ENCODE results near the gene ZNF611.
"Not testable (repeated sequence)": the region's sequence is repeated elsewhere in the genome, so short reads cannot be mapped to it uniquely, and the experiment has no call there.

ZNF611 gene

DNA sequence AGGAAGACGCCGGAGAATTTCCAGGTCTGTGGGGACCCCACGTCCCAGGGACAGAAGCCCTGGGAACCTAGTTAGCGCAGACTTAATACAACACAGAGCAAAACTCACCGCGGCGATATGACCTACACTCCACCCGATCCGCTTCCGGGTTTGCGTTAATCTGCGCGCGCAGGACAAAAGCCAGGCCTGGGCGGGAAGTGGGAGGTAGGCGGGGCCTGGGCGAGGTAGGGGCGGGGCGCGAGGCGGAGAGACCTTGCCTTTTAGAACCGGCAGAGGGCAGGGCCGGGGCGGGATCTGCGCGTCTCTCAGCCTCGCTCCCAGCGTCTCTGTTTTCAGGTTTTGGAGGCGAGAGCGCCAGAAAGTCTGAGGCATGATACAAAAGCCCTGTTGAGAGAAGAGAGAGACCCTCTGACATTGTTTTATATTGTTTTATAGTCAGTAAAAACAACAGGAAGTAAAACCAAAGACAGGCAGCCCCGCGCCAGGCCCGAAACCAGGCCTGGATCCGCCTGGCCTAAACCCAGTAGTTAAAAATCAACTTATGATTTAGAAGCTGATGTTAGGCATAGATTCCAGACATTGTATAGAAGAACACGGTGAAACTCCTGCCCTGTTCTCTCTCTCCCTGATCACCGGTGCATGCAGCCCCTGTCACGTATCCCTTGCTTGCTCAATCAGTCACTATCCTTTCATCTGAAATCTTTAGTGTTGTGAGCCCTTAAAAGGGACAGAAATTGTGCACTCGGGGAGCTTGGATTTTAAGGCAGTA lies at the start of gene ZNF611:
Gene ZNF611, minus strand, starts transcription at position 152 of the 769 bp plus-strand sequence. CDS start 19,150 bp downstream, outside the sequence.
- DNase-seq, result peak; percentile 94

DNA sequence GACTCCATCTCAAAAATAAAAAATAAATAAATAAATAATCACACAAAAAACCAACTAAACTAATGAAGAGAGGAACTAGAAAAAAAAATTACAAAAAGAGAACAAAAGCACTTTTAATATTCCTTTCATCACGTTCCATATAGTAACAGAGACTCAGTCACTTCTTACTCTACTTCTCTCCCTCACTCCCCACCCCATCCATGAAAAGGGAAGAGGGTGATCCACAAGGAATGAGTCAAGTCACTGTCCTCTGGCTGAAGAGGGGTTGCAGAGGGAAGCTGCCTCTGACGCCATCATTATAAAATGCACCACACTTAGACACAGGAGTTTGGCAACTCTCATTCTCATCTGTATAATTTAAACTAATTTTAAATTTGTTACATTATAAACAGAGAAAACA lies 48.0 kb upstream of the ZNF611 start:
- not testable (repeated sequence) for DNase-seq

DNA sequence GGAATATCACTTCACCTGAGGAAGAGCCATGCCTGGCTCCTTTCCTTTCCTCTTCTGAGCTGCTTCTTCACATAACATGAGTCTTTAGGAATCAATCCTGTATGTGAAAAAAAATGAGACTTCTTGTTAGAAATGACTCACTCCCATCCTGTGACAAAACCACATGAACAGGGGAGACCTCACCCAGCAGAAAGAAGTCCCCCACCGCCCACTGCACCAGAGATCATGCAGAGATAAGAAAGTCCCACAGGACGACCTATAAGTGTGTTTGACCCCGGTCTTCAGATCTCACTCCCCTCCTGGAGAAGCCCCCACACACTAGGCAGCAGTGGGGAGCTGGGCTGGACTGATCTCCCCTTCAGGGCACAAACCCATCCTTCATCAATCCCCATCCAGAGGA lies 44.0 kb upstream of the ZNF611 start:
- no peak for DNase-seq

DNA sequence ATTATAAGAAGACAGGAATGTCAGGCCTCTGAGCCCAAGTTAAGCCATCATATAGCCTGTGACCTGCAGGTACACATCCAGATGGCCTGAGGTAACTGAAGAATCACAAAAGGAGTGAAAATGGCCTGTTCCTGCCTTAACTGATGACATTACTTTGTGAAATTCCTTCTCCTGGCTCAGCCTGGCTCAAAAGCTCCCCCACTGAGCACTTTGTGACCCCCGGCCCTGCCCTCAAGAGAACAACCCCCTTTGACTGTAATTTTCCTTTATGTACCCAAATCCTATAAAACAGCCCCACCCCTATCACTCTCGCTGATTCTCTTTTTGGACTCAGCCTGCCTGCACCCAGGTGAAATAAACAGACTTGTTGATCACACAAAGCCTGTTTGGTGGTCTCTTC lies 21.6 kb upstream of the ZNF611 start:
- not testable (repeated sequence) for DNase-seq

DNA sequence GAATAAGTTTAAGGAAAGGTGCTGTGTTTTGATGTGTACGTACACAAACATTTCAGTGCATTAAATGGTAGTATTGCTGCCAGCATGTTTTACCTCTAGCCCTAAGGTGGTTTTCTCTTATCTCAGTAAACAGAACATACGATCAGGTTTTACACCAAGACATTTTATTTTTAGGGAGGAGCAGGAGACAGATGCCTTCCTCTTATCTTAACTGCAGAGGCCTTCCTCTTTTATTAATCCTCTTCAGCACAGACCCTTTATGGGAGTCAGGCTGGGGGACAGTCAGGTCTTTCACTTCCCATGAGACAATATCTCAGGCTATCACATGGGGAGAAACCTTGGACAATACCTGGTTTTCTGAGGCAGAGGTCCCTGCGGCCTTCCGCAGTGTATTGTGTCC lies 14.9 kb upstream of the ZNF611 start:
- DNase-seq, result no peak

DNA sequence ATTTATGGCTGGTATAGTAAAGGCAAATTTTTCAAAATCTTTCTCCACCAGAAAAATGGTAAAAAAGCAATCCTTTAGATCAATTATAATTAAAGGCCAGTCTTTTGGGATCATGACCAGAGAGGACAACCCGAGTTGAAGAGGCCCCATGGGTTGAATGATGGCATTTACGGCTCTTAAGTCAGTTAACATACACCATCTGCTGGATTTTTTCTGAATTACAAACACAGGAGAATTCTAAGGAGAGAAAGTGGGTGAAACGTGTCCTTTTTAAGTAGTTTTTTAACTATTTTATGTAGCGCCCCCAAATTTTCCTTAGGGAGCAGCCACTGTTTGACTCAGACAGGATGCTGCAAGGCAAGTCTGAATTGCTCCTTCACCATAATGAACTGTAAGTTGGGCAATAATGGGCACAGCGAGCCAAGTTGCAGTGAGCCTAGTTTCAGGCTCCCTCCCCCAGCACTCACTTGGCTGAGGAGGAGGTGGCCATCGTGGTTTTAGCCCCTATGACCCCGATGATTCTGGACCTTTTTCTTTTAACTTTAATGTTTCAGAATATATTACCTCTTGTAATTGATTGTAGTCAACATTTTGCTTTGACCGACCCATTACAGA lies 13.6 kb upstream of the ZNF611 start:
- DNase-seq, result peak; percentile 28

DNA sequence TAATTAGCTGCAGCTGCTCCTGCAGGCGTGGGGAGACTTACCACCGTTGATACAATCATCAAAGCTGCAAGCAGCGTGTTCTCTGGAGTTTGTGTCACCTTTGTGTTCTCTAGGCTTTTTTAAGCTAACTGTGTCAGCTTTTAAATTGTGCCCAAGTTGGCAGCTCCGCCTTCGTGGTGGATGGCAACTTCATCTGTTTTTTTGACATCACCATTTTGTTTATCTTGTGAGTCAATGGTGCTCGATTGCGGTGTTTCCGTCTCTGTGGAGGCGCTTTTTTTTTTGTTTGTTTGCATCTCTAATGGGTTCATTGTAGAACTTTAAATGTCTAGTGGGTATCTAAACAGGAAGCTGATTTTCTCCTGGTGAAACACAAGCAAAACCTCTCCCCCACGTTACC lies 11.1 kb upstream of the ZNF611 start:
- DNase-seq, result not testable (repeated sequence)

DNA sequence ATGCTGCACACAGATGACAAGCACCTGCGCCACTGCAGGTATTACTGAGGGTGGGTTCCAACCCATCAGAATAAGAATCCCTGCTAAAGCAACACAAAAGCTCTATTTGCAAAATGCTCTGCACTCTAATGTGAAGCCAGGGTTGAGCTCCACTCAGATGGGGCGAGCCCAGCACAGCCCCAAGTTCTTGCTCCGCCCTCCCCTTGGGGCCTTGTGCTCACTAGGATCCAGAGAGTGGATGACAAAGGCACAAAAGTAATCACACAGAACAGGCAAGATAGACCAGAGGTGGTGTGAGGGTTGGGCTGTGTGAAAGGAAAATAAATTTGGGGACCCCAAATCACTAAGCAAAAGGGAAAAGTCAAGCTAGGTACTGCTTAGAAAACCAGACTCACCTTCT lies 8.2 kb upstream of the ZNF611 start:
- no peak for DNase-seq

DNA sequence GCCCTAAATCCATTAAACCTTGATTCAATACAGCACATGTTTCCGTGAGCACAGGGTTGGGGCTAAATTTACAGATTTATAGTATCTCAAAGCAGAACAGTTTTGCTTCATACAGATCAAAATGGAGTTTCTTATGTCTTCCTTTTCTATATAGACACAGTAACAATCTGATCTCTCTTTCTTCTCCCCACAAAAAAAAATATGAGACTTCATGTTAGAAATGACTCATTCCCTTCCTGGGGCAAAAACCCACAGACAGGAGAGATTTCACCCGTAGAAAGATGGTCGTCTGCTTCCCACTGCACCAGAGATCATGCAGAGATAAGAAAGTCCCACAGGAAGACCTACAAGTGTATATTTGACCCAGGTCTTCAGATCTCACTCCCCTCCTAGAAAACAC lies 7.7 kb upstream of the ZNF611 start:
- DNase-seq, result no peak

DNA sequence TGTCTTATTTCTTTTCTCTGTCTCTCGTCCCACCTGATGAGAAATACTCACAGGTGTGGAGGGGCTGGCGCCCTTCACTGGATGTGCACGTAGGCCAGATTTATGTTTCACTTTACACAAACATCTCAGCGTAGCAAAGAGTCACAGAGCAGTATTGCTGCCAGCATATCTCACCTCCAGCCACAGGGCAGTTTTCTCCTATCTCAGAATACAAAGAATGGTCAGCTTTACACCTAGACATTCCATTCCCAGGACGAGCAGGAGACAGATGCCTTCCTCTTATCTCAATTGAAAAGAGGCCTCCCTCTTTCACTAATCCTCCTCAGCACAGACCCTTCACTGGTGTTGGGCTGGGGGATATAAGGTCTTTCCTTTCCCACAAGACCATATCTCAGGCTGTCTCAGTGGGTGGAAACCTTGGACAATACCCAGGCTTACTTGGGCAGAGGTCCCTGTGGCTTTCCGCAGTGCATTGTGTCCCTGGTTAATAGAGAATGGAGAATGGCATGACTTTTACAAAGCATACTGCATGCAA lies 7.2 kb upstream of the ZNF611 start:
- no peak for DNase-seq

DNA sequence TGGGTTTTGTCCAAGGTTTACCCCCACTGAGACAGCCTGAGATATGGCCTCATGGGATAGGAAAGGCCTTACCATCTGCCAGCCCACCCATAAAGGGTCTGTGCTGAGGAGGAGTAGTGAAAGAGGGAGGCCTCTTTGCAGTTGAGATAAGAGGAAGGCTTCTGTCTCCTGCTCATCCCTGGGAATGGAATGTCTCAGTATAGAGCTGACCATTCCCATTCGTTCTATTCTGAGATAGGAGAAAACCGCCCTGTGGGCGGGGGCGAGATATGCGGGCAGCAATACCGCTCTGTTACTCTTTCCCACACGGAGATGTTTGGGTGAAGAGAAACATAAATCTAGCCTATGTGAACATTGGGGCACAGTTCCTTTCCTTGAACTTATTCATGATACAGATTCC lies 6.5 kb upstream of the ZNF611 start:
- DNase-seq, result not testable (repeated sequence)

DNA sequence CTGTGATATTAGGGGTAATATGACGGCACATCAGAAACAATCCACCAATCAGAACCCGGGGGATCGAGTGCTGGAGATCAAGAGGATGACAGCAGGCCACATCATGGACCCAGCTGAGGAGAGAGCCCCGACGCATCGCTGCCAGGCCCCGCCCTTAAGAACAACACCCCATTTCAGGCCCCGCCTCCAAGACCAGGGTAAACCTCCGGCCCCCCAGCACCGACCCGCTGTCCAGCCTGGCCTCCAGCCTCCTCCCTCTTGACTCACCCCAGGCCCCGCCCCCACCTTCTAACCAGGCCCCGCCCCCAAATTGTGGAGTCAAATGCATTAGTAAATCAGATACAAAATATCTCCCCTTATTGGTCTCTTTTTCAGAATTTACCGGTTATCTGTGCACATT lies 4.7 kb upstream of the ZNF611 start:
- DNase-seq, result no peak

DNA sequence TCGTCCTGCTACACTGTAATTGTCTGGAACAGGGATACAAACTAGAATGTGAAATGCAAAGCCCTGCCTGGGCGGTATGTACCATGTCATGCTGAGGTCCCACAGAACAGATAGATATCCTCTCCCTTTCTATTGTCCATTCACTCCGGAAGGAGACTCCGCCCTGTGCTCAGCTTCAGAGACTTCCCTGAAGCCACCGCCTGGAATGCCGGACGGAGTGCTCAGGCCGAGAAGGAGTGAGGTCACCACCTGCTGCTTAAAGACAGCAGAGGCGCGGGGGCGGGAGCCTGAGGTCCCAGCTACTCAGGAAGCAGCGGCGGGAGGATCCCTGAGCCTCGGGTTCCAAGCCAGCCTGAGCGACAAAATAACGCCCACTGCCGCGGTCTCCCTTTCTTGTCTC lies 890 bp upstream of the ZNF611 start:
- no peak for DNase-seq

DNA sequence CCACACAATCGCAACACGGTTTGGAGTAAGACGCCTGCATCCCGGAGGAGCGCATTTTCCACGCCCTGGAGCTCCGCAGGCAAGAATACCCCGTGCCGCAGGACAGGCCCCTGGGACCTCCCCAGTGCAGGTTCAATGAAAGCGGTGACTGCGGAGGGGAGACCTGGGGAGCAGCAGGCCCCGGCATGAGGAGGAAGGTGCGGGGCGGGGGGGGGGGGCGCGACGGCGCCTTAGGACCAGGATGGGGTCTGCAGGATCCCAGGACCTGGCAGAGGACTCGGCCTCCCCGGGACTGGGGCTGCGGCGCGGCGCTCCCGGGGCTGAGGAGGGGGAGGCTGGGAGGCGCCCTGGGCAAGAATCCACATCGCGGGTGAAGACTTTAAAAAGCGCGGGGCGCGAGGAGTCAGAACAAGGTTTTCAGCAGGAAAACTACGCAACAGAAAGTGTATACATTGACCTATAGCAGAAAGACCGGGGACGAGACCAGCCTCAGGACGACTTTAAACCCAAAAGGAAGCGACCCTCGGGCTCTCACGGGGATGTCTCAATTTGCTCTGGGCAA lies 432 bp downstream of the ZNF611 start:
- peak; percentile 1 for DNase-seq

DNA sequence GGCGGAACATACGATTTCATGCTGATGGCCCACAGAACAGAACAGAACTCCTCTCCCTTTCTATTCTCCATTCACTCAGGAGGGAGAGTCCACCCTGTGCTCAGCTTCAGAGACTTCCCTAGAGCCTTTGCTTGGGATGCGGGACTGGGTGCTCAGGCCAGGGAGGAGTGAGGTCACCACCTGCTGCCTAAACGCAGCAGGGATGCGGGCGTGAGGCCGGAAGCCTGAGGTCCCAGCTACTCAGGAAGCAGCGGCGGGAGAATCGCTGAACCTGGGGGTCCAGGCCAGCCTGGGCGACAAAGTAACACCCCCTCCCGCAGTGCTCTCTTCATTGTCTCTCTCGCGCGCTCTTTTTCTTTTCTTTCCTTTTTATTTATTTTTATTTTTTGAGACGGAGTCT lies 8.8 kb downstream of the ZNF611 start:
- DNase-seq, result not testable (repeated sequence)

DNA sequence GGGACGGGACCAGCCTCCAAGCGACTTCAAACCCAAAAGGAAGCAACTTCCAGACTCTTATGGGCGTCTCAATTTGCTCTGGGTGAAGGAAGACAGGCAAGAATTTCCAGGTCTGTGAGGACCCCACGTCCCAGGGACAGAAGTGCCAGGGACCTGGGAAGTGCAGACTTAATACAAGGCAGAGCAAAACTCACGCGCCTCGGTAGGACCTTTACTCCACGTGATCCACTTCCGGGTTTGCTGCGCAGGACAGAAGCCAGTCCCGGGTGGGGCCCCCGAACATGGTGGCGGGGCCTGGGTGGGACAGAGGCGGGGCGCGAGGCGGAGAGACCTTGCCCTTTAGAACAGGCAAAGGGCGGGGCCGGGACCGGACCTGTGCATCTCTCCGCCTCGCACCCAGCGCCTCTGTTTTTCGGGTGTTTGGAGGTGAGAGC lies 9.3 kb downstream of the ZNF611 start:
- no peak for DNase-seq

DNA sequence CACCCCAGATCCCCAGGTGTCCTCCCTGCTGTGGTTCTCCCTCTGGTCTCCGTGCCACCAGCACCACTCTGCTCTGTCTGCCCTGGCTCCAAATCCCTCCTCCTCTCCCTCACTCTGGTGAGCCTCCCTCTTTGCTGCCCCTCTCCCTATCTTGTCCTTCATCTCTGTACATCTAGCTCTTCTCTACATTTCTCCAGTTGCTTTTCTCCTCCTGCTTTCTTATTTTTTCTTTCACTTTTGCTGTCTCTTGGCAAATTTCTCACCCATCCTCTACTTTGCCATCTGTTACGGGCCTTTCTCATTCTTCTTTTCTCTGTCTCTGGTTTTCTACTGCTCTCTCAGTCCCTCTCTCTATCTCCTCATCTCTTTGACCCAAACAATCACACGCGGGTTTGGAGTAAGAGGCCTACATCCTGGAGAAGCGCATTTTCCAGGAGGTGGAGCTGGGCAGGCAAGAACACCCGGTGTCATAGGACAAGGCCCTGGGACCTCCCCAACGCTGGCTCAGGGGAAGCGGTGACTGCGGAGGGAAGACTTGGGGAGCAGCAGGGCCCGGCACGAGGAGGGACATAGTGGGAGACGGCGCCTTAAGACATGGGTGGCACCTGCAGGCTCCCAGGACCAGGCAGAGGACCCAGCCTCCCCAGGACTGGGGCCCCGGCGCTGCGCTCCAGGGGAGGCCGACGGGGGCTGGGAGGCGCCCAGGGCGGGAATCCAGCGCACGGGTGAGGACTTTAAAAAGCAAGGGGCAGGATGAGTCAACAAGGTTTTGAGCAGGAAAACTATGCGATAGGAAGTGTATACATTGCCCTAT lies 9.9 kb downstream of the ZNF611 start:
- DNase-seq, result no peak

DNA sequence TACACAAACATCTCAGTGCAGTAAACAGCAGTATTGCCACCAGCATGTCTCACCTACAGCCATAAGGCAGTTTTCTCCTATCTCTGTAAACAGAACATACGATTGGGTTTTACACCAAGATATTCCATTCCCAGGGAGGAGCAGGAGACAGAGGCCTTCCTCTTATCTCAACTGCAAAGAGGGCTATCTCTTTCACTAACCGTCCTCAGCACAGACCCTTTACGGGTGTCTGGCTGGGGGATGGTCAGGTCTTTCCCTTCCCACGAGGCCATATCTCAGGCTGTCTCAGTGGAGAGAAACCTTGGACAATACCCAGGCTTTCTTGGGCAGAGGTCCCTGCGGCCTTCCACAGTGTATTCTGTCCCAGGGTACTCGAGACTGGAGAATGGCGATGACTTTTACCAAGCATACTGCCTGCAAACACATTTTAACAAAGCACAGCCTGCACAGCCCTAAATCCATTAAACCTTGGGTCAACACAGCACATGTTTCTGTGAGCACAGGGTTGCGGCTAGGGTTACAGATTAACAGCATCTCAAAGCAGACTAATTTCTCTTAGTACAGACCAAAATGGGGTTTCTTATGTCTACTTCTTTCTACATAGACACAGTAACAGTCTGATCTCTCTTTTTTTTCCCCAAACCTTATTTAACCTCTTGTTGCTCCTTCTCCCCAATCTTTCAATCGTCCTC lies 10.8 kb downstream of the ZNF611 start:
- not testable (repeated sequence) for DNase-seq

DNA sequence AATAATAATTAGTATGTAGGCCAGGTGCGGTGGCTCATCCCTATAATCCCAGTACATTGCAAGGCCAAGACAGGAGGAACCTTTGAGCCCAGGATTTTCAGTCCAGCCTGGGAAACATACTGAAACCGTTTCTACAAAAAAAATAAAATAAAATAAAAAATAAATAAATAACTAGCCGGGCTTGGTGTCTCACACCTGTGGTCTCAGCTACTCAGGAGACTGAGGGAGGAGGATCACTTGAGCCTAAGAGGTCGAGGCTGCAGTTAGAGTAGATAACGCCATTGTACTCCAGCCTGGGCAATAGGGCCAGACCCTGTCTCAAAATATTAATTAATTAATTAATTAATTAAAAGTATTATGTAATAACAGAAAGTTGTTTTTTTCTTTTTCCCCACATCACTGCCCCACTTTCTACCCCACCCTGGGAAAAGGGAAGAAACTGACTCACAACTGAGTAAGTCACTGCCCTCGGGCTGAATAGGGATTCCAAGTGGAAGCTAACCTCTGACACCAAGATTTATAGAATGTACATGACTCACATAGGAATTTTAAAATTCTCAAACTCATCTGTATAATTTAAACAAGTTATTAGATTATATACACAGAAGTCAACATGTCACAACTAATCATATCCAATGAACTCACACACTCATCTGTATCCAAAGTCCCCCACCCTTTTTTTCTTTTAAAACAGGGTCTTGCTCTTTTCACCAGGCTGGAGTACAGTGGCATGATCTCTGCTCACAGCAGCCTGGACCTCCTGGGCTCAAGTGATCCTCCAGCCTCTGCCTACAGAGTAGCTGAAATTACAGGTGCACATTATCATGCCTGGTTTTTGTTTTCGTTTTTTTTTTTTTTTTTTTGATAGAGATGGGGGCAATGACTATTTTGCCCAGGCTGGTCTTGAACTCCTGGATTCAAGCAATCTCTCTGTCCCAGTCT lies 12.5 kb downstream of the ZNF611 start:
- peak; percentile 94 for DNase-seq

DNA sequence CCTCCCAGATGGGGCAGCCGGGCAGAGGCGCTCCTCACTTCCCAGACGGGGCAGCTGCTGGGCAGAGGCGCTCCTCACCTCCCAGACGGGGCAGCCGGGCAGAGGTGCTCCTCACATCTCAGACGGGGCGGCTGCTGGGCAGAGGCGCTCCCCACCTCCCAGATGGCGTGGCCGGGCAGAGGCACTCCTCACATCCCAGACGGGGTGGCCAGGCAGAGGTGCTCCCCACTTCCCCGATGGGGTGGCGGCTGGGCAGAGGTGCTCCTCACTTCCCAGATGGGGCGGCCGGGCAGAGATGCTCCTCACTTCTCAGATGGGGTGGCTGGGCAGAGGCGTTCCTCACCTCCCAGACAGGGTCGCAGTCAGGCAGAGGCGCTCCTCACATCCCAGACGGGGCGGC lies 14.3 kb downstream of the ZNF611 start:
- not testable (repeated sequence) for DNase-seq

DNA sequence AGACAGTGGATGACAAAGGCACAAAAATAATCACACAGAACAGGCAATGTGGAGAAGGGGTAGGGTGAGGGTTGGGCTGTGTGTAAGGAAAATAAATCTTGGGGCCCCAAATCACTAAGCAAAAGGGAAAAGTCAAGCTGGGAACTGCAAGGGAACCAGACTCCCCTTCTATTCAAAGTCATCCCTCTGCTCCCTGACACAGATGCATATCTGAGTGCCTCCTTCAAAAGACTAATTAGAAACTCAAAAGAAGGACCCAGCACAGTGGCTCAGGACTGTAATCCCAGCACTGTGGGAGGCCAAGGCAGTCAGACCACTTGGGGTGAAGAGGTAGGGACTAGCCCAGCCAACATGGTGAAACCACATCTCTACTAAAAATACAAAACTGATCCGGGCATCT lies 18.3 kb downstream of the ZNF611 start:
- no peak for DNase-seq

Measured in HCEC 1CT (cell line).